AG04449 (cell line): Measurements from ENCODE around the gene NPR1.
A peak's percentile ranks its signal among the peaks of the same experiment; 100 is the strongest.

Source experiments
- CTCF ChIA-PET: fragments of 350-600 bp; formaldehyde crosslinking; extraction: SDS; loops from one replicate; lab custom pipeline; 2021; ENCODE audit warnings: antibody characterized with exemption; lab: Yijun Ruan, JAX
- POLR2A ChIA-PET: fragments of 400-600, 350-600 bp; formaldehyde crosslinking; extraction: SDS; loops from one replicate; lab custom pipeline; 2020; ENCODE audit warnings: antibody characterized with exemption, inconsistent platforms; lab: Yijun Ruan, JAX
- DNase-seq: peaks from one replicate; pipeline ENCODE4 v3.0.0-alpha.2; 2010; ENCODE audit warnings: low read depth, low spot score
- H3K4me3 ChIP-seq: 2 replicates; pipeline ENCODE4 v1.5.1; 2011; ENCODE audit warnings: low read depth, mild to moderate bottlenecking, control low read depth, low read length
- CTCF ChIP-seq: IDR thresholded peaks from one replicate; pipeline ENCODE4 v1.5.1; 2011; ENCODE audit warnings: mild to moderate bottlenecking, moderate library complexity, low read length, control low read depth, inconsistent platforms; ENCODE audit not compliant: insufficient read depth; ENCODE audit errors: missing control alignments

The NPR1 gene

GRCh38 chr1:153727463-153728304 lies 49.2 kb downstream of the NPR1 start, which contains the start of gene INTS3:
INTS3 (plus strand) TSS chr1:153728050; CDS start chr1:153728635, 585 bp downstream.
- TF ChIP-seq CTCF, result no peak
- DNase-seq, result peak; percentile 99
- ChIA-PET CTCF (interaction anchor here (1.0 to 2.2 kb wide), 3 partner anchors 22 to 51 kb away, joined by 3 to 8 read pairs (median 4); no protein-coding TSS in a partner anchor), POLR2A (interaction anchor here (0.6 to 1.5 kb wide), 5 partner anchors 8 to 263 kb away, joined by 3 to 5 read pairs (median 3); partner anchors contain the start of genes RPS27 and S100A13)
- H3K4me3 ChIP-seq, result peak within 1 kb of the TSS; percentile 90

GRCh38 chr1:153728305-153729066 lies 50.0 kb downstream of the NPR1 start:
- H3K4me3 ChIP-seq, result peak overlapping the region; percentile 90
- TF ChIP-seq CTCF, result no peak
- no peak for DNase-seq
- ChIA-PET CTCF (interaction anchor here (0.7 to 2.2 kb wide), 8 partner anchors 13 to 258 kb away, joined by 3 to 8 read pairs (median 4); no protein-coding TSS in a partner anchor), POLR2A (interaction anchor here (1.0 to 1.5 kb wide), 3 partner anchors 14 to 262 kb away, joined by 3 to 5 read pairs (median 4); partner anchors contain the start of genes RPS27 and S100A13)

- ChIA-PET POLR2A (no interaction called here), CTCF (interaction anchor here (1.5 to 1.9 kb wide), 3 partner anchors 8 to 53 kb away, joined by 4 to 8 read pairs (median 6); partner anchors contain the start of gene NPR1)
- H3K4me3 ChIP-seq, result no peak overlapping the region
- TF ChIP-seq CTCF, result no peak
- DNase-seq, result no peak
Observed at GRCh38 chr1:153730468-153730988, 52.0 kb downstream of the NPR1 start.

- no peak overlapping the region for H3K4me3 ChIP-seq
- POLR2A ChIA-PET, result no interaction called here
- TF ChIP-seq CTCF, result no peak
- CTCF ChIA-PET, result interaction anchor here (1.3 to 2.3 kb wide), 4 partner anchors 13 to 161 kb away, joined by 4 to 6 read pairs (median 5); no protein-coding TSS in a partner anchor
- no peak for DNase-seq
Observed at GRCh38 chr1:153733970-153734369, 55.5 kb downstream of the NPR1 start.

- ChIA-PET POLR2A (no interaction called here), CTCF (interaction anchor here (0.9 to 2.3 kb wide), 6 partner anchors 11 to 162 kb away, joined by 3 to 6 read pairs (median 4); no protein-coding TSS in a partner anchor)
- no peak for TF ChIP-seq CTCF
- H3K4me3 ChIP-seq, result no peak overlapping the region
- DNase-seq, result no peak
Observed at GRCh38 chr1:153734396-153735089, 56.1 kb downstream of the NPR1 start.
